Measurements from ENCODE around the gene ITPR2. TPM values are rescaled to one million over a fixed set of nuclear protein-coding genes. Genes with fewer than 3 reads are reported as not detected.

Gene ITPR2
- total RNA-seq, 1 donor from 2014 or later: 74.5 TPM

DNA sequence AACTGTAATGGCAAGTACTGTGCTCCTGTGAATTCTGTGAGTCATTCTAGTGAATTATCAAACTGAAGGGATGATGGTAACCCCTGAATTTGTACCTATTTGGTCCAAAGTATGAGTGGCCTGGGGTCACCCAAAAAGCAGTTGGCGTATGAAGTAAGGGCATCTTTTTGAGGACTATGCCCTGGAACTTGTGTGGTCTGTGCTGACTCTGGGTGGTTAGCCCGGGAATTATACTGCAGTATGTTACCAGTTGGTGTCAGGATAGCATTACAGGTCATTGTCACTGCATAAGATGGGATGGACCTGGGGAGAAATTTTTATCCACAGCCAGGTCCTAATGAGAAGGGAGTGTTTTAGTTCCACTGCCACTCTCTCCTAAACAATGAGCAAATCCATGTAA lies 462.9 kb downstream of the ITPR2 start:
- H3K27ac Mint-ChIP-seq: no peak overlapping the region
- POLR2A ChIA-PET: no interaction called here
- CTCF ChIA-PET: no interaction called here
- no peaks in the 10 kb centered on the region for H3K27me3 Mint-ChIP-seq
- no peak for DNase-seq
- H3K4me3 Mint-ChIP-seq: no peak overlapping the region
- no peaks in the 10 kb centered on the region for H3K9me3 Mint-ChIP-seq
- peaks cover 17% of the 10 kb centered on the region for H3K36me3 Mint-ChIP-seq (ENCODE audit: low read depth)
- TF ChIP-seq, protein P1, sequence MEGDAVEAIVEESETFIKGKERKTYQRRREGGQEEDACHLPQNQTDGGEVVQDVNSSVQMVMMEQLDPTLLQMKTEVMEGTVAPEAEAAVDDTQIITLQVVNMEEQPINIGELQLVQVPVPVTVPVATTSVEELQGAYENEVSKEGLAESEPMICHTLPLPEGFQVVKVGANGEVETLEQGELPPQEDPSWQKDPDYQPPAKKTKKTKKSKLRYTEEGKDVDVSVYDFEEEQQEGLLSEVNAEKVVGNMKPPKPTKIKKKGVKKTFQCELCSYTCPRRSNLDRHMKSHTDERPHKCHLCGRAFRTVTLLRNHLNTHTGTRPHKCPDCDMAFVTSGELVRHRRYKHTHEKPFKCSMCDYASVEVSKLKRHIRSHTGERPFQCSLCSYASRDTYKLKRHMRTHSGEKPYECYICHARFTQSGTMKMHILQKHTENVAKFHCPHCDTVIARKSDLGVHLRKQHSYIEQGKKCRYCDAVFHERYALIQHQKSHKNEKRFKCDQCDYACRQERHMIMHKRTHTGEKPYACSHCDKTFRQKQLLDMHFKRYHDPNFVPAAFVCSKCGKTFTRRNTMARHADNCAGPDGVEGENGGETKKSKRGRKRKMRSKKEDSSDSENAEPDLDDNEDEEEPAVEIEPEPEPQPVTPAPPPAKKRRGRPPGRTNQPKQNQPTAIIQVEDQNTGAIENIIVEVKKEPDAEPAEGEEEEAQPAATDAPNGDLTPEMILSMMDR (IDR thresholded peaks at IDR 0.05): no peak
- ATAC-seq (ENCODE audit: low read depth): no peak
- H3K4me1 Mint-ChIP-seq: no peaks in the 10 kb centered on the region
- intact Hi-C loops (cut with micrococcal nuclease): no loop called here

DNA sequence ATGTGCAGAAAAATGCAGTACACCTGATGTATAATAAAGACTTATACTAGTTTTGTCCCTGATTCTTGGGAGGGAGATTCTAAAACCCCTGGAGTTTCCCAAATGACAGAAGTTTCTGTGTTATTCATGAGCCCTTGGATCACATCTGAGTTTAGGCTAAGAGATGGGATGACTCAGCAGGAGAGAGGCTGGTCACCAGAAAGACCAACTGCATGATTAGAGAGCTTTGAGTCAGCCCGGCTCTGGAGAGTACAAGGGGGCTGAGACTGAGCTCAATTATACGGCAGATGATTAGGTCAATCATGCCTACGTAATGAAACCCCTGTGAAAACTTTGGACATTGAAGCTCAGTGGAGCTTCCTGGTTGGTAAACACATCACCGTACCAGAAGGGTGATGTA lies 463.4 kb downstream of the ITPR2 start:
- no peak for DNase-seq
- intact Hi-C loops (cut with micrococcal nuclease): no loop called here
- Mint-ChIP-seq H3K4me1 (no peaks in the 10 kb centered on the region), H3K4me3 (no peak overlapping the region), H3K36me3 (ENCODE audit: low read depth) (peaks cover 15% of the 10 kb centered on the region), H3K27ac (no peak overlapping the region), H3K9me3 (no peaks in the 10 kb centered on the region), H3K27me3 (no peaks in the 10 kb centered on the region)
- no peak for ATAC-seq (ENCODE audit: low read depth)
- ChIA-PET POLR2A (no interaction called here), CTCF (no interaction called here)
- TF ChIP-seq, protein P1 (IDR thresholded peaks at IDR 0.05): no peak

DNA sequence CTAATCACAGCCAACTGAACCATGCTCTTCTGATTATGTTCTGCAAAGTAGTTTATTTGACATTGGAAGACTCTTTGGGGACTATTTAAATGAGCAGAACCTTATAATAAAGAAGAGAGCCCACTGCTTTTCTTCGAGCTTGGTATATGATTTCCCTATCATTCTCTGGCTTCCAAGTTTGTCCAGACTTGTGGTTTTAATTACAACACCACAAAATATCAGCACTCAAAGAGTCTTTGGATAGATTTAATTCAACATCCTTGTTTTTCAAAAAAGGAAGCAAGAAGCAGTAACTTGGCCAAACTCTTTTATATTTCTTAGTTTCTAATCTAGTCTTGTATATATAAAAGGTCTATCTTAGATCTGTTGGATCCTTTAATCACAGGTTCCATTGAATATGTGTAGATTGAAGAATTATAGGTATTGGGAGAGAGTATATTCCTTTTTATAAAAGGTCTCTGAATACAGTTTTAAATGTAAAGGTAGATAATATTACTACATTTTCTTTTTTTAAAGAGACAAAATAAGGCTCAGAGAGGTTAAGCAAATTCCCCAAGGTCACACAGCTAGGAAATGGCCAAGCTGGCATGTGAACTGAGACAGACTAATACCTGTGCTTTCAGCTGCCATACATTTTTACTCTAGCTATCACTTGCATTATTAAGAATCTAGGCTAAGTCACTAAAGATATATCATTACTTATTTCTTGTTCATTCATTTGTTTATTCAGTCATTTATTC lies 464.8 kb downstream of the ITPR2 start:
- POLR2A ChIA-PET: no interaction called here
- no peaks in the 10 kb centered on the region for H3K9me3 Mint-ChIP-seq
- H3K4me3 Mint-ChIP-seq: no peak overlapping the region
- ATAC-seq (ENCODE audit: low read depth): no peak
- intact Hi-C loops (cut with micrococcal nuclease): no loop called here
- no peak overlapping the region for H3K27ac Mint-ChIP-seq
- TF ChIP-seq, protein P1 (IDR thresholded peaks at IDR 0.05): no peak
- DNase-seq: no peak
- CTCF ChIA-PET: no interaction called here
- H3K4me1 Mint-ChIP-seq: no peaks in the 10 kb centered on the region
- peaks cover 14% of the 10 kb centered on the region for H3K36me3 Mint-ChIP-seq (ENCODE audit: low read depth)
- no peaks in the 10 kb centered on the region for H3K27me3 Mint-ChIP-seq

GRCh38 chr12:26361964-26362363 lies 471.0 kb downstream of the ITPR2 start:
- Mint-ChIP-seq H3K4me3 (no peak overlapping the region), H3K9me3 (no peaks in the 10 kb centered on the region), H3K36me3 (ENCODE audit: low read depth) (peaks cover 12% of the 10 kb centered on the region), H3K27me3 (no peaks in the 10 kb centered on the region), H3K4me1 (peaks cover 3% of the 10 kb centered on the region), H3K27ac (no peak overlapping the region)
- DNase-seq (no peak), ATAC-seq (ENCODE audit: low read depth) (no peak)
- ChIA-PET POLR2A (no interaction called here), CTCF (no interaction called here)
- intact Hi-C loops (cut with micrococcal nuclease): no loop called here
- TF ChIP-seq, protein P1 (IDR thresholded peaks at IDR 0.05): no peak

DNA sequence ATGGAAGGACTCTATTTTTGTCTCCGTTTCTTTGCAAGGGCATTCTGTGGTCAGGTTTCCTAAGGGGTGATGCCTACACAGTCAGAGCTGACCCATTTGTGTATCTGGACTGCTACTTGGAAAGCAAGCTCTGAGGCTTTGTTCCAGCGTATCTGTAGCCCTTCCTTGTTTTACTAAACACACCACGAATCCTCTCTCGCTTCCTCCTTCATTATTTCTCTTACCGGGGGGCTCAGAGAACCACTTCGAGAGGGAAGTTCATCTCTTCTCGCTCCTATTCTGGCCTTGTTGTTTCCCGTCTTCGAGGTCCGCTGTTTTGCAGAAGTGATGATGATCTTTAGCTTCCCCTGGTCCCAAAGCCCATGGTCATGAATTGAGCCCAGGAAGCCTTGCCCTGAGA lies 472.9 kb downstream of the ITPR2 start:
- Mint-ChIP-seq H3K4me1 (peaks cover 3% of the 10 kb centered on the region), H3K36me3 (ENCODE audit: low read depth) (peaks cover 12% of the 10 kb centered on the region), H3K9me3 (no peaks in the 10 kb centered on the region), H3K27ac (no peak overlapping the region), H3K27me3 (no peaks in the 10 kb centered on the region), H3K4me3 (no peak overlapping the region)
- POLR2A ChIA-PET: no interaction called here
- intact Hi-C loops (cut with micrococcal nuclease): no loop called here
- CTCF ChIA-PET: no interaction called here
- TF ChIP-seq, protein P1 (IDR thresholded peaks at IDR 0.05): no peak
- DNase-seq: no peak
- no peak for ATAC-seq (ENCODE audit: low read depth)

All from activated B cell treated with CpG ODN at 0.5 μM for 24 hours (primary cell).